ENCODE results near the gene COL19A1.

COL19A1 gene

DNA sequence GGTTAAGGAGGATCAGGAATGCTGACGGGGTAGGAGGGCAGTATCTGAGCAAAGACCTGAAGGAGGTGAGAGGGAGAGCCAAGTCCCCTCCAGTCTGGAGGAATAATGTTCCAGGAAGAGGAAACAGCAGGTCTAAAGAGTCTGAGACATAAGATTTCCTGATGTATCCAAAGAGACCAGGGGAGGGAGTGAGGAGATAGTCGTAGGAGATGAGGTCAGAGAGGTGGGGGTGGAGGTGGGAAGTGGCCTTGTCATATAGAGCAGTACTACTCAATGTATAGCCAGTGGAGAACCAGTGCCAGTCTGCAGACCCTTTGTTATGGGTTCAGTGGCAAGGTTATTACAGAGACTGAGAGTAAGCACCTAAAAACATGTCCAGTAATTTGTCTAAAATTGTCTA, 305.9 kb downstream of the COL19A1 start:
- in situ Hi-C loops (cut with HindIII; ENCODE audit: low pct_unique_long_range_greater_than_20kb, low sequenced_read_pairs), result no loop called here
- no peak for DNase-seq (ENCODE audit: low read depth in 1 of 2, low spot score in 1 of 2)
- TF ChIP-seq JUND (IDR thresholded peaks at IDR 0.05; ENCODE audit: low read depth), result no peak

GRCh38 chr6:70175770-70176169, 309.4 kb downstream of the COL19A1 start:
- no peak for TF ChIP-seq JUND (IDR thresholded peaks at IDR 0.05; ENCODE audit: low read depth)
- no peak for DNase-seq (ENCODE audit: low read depth in 1 of 2, low spot score in 1 of 2)
- in situ Hi-C loops (cut with HindIII; ENCODE audit: low pct_unique_long_range_greater_than_20kb, low sequenced_read_pairs), result no loop called here

GRCh38 chr6:70176842-70177550, 310.6 kb downstream of the COL19A1 start:
- TF ChIP-seq JUND (IDR thresholded peaks at IDR 0.05; ENCODE audit: low read depth), result no peak
- in situ Hi-C loops (cut with HindIII; ENCODE audit: low pct_unique_long_range_greater_than_20kb, low sequenced_read_pairs), result no loop called here
- DNase-seq (ENCODE audit: low read depth in 1 of 2, low spot score in 1 of 2), result no peak

DNA sequence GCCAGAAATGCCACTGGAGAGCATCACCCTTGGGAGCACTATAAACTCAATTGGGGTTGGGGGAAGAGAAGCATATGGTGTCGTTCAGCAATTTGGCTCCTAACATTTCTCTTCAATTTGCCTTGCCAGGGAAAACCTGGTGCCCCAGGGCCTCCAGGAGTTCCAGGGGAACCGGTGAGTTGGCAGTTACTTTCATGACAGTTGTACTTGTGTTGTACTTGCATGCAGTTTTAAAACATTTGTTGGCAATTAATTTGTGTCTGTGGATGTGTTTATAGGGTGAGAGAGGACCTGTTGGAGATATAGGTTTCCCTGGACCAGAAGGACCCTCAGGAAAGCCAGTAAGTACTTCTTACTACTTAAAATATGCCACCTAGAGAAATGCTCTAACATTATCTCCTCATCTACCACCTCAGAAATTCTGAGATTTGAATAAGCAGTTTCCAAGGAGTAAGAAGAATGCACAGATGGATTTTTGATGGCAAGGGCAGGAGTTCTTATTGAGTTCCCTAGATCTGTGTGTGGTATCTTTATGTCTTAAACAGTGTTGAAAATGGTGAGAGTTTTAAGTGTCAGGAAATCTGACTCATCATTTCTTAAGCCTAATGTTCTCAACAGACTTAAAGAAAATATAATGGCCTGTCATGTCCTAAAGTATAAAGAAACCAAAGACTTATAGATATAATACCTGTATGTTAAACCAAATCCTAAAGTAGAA, 314.0 kb downstream of the COL19A1 start:
- DNase-seq (ENCODE audit: low read depth in 1 of 2, low spot score in 1 of 2), result no peak
- TF ChIP-seq JUND (IDR thresholded peaks at IDR 0.05; ENCODE audit: low read depth), result no peak
- in situ Hi-C loops (cut with HindIII; ENCODE audit: low pct_unique_long_range_greater_than_20kb, low sequenced_read_pairs), result no loop called here

DNA sequence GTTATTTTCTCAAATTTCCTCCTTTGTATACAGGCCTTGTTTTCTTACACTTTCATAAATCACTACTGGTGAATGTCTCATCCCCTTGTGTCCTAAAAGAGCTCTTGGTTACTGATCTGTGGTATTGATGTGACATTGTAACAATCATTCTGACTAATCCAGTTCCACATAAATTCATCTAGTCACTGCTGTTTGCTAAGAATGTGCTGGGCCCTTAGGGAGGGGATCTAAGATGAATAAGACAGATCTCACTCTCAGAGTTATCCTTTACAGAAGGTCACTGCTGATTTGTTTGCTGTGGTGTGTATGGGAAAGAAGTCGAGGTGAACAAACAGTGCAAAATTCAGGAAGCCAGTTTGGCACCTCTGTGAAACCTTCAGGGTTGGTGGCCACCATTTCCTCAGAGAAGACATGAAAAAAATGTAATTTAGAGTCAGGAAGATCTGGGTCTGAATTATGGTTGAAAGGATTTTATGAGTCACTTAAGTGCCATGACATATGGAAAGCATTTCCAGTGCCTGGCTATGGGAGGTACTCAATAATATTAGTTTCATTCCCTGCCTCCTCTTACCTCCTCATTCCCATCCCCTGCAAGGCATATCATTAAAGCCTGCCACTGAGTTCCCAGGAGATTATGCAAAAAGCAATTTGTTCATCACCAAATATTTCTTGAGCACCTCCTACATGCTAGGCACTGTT, 314.7 kb downstream of the COL19A1 start:
- TF ChIP-seq JUND (IDR thresholded peaks at IDR 0.05; ENCODE audit: low read depth), result no peak
- DNase-seq (ENCODE audit: low read depth in 1 of 2, low spot score in 1 of 2), result no peak
- in situ Hi-C loops (cut with HindIII; ENCODE audit: low pct_unique_long_range_greater_than_20kb, low sequenced_read_pairs), result no loop called here

GRCh38 chr6:70183538-70183937, 317.2 kb downstream of the COL19A1 start:
- no peak for DNase-seq (ENCODE audit: low read depth in 1 of 2, low spot score in 1 of 2)
- in situ Hi-C loops (cut with HindIII; ENCODE audit: low pct_unique_long_range_greater_than_20kb, low sequenced_read_pairs), result no loop called here
- no peak for TF ChIP-seq JUND (IDR thresholded peaks at IDR 0.05; ENCODE audit: low read depth)

DNA sequence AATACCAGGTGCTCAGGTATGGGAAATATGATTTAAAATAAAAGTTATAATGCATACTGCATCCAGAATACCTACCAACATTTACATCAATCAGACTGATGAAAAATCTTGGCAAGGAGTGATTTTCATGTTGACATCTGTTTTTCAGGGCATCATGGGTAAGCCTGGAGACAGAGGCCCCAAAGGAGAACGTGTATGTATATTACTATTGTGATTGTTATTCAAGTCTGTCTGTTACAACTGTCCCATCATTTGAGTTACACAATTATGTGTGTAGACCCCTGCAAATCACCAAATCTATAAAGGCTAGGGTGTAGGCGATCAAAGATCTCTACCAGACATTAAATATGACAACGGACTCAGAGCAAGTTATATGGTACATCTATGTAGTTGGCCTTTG, 318.4 kb downstream of the COL19A1 start:
- no peak for TF ChIP-seq JUND (IDR thresholded peaks at IDR 0.05; ENCODE audit: low read depth)
- in situ Hi-C loops (cut with HindIII; ENCODE audit: low pct_unique_long_range_greater_than_20kb, low sequenced_read_pairs), result no loop called here
- no peak for DNase-seq (ENCODE audit: low read depth in 1 of 2, low spot score in 1 of 2)

DNA sequence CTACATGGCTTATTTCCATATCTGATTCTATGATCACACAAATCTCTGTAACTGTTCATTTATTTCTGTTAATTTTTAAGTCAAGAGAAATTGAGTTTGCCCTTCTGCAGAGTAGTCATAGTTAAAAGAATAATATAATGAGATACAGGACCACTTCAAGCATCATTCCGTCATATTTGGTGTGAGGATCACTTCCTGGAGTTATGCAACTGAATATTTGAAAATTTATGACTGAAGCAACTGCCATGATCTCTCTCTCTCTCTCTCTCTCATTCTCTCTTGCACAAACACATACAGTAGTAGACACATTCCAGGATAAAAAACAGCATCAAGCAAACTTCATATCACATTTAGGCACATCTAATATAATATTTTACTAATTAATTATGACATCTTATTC, 320.1 kb downstream of the COL19A1 start:
- in situ Hi-C loops (cut with HindIII; ENCODE audit: low pct_unique_long_range_greater_than_20kb, low sequenced_read_pairs), result no loop called here
- no peak for DNase-seq (ENCODE audit: low read depth in 1 of 2, low spot score in 1 of 2)
- no peak for TF ChIP-seq JUND (IDR thresholded peaks at IDR 0.05; ENCODE audit: low read depth)

DNA sequence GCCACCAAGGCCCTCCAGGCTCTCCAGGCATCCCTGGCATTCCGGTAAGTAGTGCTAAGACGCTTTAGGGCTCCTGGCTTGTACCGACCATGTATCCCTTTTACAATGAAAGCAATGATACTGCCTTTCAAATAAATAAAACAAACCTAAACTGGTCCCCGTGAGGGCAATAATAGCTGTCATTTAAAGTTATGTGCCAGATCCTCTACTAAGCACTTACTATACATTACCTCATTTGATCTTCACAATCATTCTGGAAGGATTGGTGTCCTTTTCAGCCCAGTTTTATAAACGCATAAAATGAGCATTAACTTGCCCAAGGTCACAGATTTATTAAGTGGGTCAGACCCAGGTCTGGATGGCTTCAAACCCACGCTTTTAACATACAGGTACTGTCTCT, 321.8 kb downstream of the COL19A1 start:
- no peak for TF ChIP-seq JUND (IDR thresholded peaks at IDR 0.05; ENCODE audit: low read depth)
- in situ Hi-C loops (cut with HindIII; ENCODE audit: low pct_unique_long_range_greater_than_20kb, low sequenced_read_pairs), result no loop called here
- no peak for DNase-seq (ENCODE audit: low read depth in 1 of 2, low spot score in 1 of 2)

DNA sequence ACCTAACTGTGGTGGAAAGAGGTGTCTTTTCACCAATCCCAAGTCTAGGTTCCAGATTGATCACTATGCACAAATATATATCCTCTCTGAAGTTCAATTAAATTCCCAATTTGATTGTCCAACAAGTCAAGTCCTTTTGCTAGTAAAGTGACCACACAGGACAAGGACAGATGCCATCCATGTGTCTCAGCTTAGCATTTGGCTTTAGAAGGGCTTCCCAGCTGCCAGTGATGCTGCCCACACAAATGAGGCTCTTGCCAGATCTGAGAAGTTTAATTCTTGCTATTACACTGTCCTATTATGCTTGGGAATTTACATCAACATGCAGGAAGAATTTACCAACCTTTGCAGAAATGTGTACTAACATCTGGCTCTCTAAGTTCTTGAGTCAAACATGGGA, 328.1 kb downstream of the COL19A1 start:
- in situ Hi-C loops (cut with HindIII; ENCODE audit: low pct_unique_long_range_greater_than_20kb, low sequenced_read_pairs), result no loop called here
- DNase-seq (ENCODE audit: low read depth in 1 of 2, low spot score in 1 of 2), result no peak
- no peak for TF ChIP-seq JUND (IDR thresholded peaks at IDR 0.05; ENCODE audit: low read depth)

DNA sequence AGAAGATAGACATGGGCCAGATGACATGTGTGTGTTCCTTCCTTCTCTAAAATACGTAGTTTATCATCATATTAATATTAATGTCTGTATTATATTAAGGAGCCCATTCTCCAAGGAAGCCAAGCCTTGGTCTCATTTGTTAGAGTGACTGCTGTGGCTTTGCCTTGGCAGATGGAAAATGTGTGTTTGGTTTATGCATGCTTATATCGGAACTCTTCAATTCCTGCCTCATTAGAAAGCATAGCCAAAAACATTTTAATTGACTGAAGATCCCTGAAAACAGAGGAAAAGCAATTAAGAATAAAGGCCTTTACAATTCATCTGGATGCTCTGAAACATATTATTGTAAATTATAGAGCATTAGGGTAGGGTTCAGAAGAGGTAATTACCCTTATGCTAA, 330.2 kb downstream of the COL19A1 start:
- DNase-seq (ENCODE audit: low read depth in 1 of 2, low spot score in 1 of 2), result no peak
- in situ Hi-C loops (cut with HindIII; ENCODE audit: low pct_unique_long_range_greater_than_20kb, low sequenced_read_pairs), result no loop called here
- no peak for TF ChIP-seq JUND (IDR thresholded peaks at IDR 0.05; ENCODE audit: low read depth)

DNA sequence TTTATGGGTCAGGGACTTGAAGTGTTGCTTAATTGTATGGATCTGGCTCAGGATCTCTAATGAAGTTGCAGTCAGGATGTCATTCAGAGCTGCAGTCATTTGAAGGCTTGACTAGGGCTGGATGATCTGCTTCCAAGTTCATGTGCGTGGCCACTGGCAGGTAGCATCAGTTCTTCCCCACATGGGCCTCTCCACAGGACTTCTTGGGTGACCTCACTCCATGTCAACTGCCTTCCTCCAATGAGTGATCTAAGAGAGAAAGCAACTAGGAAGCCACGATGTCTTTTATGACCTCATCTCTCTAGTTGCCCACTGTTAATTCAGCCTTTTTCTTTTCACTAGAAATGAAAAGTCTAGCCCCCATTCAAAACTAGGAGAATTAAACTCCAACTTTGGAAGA, 332.4 kb downstream of the COL19A1 start:
- in situ Hi-C loops (cut with HindIII; ENCODE audit: low pct_unique_long_range_greater_than_20kb, low sequenced_read_pairs), result no loop called here
- DNase-seq (ENCODE audit: low read depth in 1 of 2, low spot score in 1 of 2), result no peak
- no peak for TF ChIP-seq JUND (IDR thresholded peaks at IDR 0.05; ENCODE audit: low read depth)

- no peak for TF ChIP-seq JUND (IDR thresholded peaks at IDR 0.05; ENCODE audit: low read depth)
- no peak for DNase-seq (ENCODE audit: low read depth in 1 of 2, low spot score in 1 of 2)
- in situ Hi-C loops (cut with HindIII; ENCODE audit: low pct_unique_long_range_greater_than_20kb, low sequenced_read_pairs), result no loop called here
Observed at GRCh38 chr6:70208235-70208790, 342.0 kb downstream of the COL19A1 start.

Measured in T47D (cell line).